Peyer's patch (tissue), 4 donors: Measurements from ENCODE around the gene KARS1. TPM values are rescaled to one million over a fixed set of nuclear protein-coding genes. Genes with fewer than 3 reads are reported as not detected.
A peak's percentile ranks its signal among the peaks of the same experiment; 100 is the strongest.

Source experiments
- DNase-seq, 3 donors: peaks; one replicate each; pipeline ENCODE4 v3.0.0-alpha.2; 2017 to 2019
- H3K27ac ChIP-seq, 4 donors: fragments of 200-600 bp; sonication (generic); one replicate each; pipeline ENCODE4 v1.5.1; 2016 to 2019
- H3K27me3 ChIP-seq, 2 donors: fragments of 200-600 bp; sonication (generic); one replicate each; pipeline ENCODE4 v1.5.1; 2019
- H3K36me3 ChIP-seq, 3 donors: fragments of 200-600 bp; sonication (generic); one replicate each; pipeline ENCODE4 v1.5.1; 2016 to 2019
- H3K4me1 ChIP-seq, 4 donors: fragments of 200-600 bp; sonication (generic); one replicate each; pipeline ENCODE4 v1.5.1; 2016 to 2019
- H3K4me3 ChIP-seq, 4 donors: fragments of 200-600 bp; sonication (generic); 1 replicate in 3 of 4; 2 replicates in 1 of 4; pipeline ENCODE4 v1.5.1; 2016 to 2019; ENCODE audit warnings: mild to moderate bottlenecking in 1 of 4
- H3K9me3 ChIP-seq, 4 donors: fragments of 200-600 bp; sonication (generic); one replicate each; pipeline ENCODE4 v1.5.1; 2016 to 2019; ENCODE audit warnings: mild to moderate bottlenecking in 1 of 4
- CTCF ChIP-seq, 6 experiments: fragments of 450-650 bp in 4 of 6; fragments of 200-600 bp in 2 of 6; sonication (generic) in 1 of 6; IDR thresholded peaks; one replicate each; pipeline ENCODE4 v1.5.1; 2017 to 2019; ENCODE audit warnings: antibody characterized with exemption in 6 of 6, mild to moderate bottlenecking in 3 of 6, moderate library complexity in 1 of 6
- POLR2A ChIP-seq, 2 donors: fragments of 450-650 bp; IDR thresholded peaks; one replicate each; pipeline ENCODE4 v1.5.1; 2017; ENCODE audit warnings: antibody characterized with exemption in 2 of 2, mild to moderate bottlenecking in 2 of 2, moderate library complexity in 2 of 2
- total RNA-seq, 4 donors: library from RNA; depleted of rRNA; stranded (reverse); fragments of >200 nt; gene quantifications; one replicate each; pipeline ENCODE4 v1.1.0, GENCODE V29; 2016

Gene KARS1
- total RNA-seq, 4 donors from 2014 or later, result 71.3 to 87.5 (median 82.7) TPM

GRCh38 chr16:75578725-75579124 lies 68.7 kb downstream of the KARS1 start:
- H3K9me3 ChIP-seq, result no peaks in the 10 kb centered on the region
- H3K4me1 ChIP-seq, result no peaks in the 10 kb centered on the region
- TF ChIP-seq POLR2A (IDR thresholded peaks at IDR 0.05), result no peak
- TF ChIP-seq CTCF (IDR thresholded peaks at IDR 0.05), result no peak
- DNase-seq, result no peak
- peaks cover 0 to 64% (median 0%) of the 10 kb centered on the region in 3 donors for H3K36me3 ChIP-seq
- no peak overlapping the region for H3K27ac ChIP-seq
- H3K4me3 ChIP-seq, result no peak overlapping the region
- H3K27me3 ChIP-seq, result no peaks in the 10 kb centered on the region

GRCh38 chr16:75578212-75578611 lies 69.3 kb downstream of the KARS1 start:
- Histone ChIP-seq H3K27ac (no peak overlapping the region), H3K4me3 (no peak overlapping the region), H3K9me3 (no peaks in the 10 kb centered on the region), H3K36me3 (peaks cover 0 to 69% (median 0%) of the 10 kb centered on the region in 3 donors), H3K4me1 (no peaks in the 10 kb centered on the region), H3K27me3 (no peaks in the 10 kb centered on the region)
- DNase-seq, result peak in 1 of 3 donors; percentile 18
- TF ChIP-seq CTCF (IDR thresholded peaks at IDR 0.05), result no peak
- no peak for TF ChIP-seq POLR2A (IDR thresholded peaks at IDR 0.05)

Other genes starting within 250 kb of the KARS1 start
- gene CFDP1, start 214.2 kb downstream of the KARS1 start, total RNA-seq, result 100 to 1,000 TPM; 125 to 205 (median 156) TPM
- 10 to 100 TPM; 37.1 to 95.1 (median 62.8) TPM for gene TMEM170A, start 183.0 kb downstream of the KARS1 start, total RNA-seq
- gene CHST6, start 152.2 kb downstream of the KARS1 start, total RNA-seq, result 10 to 100 TPM in 3 of 4 donors, not detected in 1; 12.8 to 50.2 (median 22.3) TPM
- 100 to 1,000 TPM in 1 of 4 donors, 10 to 100 TPM in 2, 1 to 10 TPM in 1; 5.8 to 160 (median 75.8) TPM for gene CHST5, start 111.6 kb downstream of the KARS1 start, total RNA-seq
- 10 to 100 TPM in 1 of 4 donors, 1 to 10 TPM in 3; 3.3 to 17.9 (median 4.0) TPM for gene TMEM231, start 91.4 kb downstream of the KARS1 start, total RNA-seq
- 10 to 100 TPM; 52.0 to 80.9 (median 61.9) TPM for gene GABARAPL2, start 81.3 kb downstream of the KARS1 start, total RNA-seq
- gene ADAT1, start 24.4 kb downstream of the KARS1 start, total RNA-seq, result 10 to 100 TPM; 39.2 to 74.1 (median 66.6) TPM
- gene TERF2IP, start 108 bp upstream of the KARS1 start, total RNA-seq, result 10 to 100 TPM; 28.9 to 31.0 (median 30.8) TPM
- not detected for gene CPHXL2, start 29.3 kb upstream of the KARS1 start, total RNA-seq
- gene DUXB, start 53.8 kb upstream of the KARS1 start, total RNA-seq, result not detected
- not detected for gene CPHXL, start 78.8 kb upstream of the KARS1 start, total RNA-seq